Endothelial cell of umbilical vein (primary cell): ENCODE data around the gene MYOG. TPM values are rescaled to one million over a fixed set of nuclear protein-coding genes. Genes with fewer than 3 reads are reported as not detected.

Experiments used
- BruUV-seq: library from RNA; stranded (reverse); fragments of 400-500 nt; replicated peaks from 2 replicates; lab custom pipeline; 2021; lab: Mats Ljungman, UMichigan
- CTCF ChIA-PET: fragments of 300-600, 350-600 bp; sonication (Branson Sonifier 250); formaldehyde crosslinking; loops from one replicate; lab custom pipeline; 2021; ENCODE audit warnings: antibody characterized with exemption, inconsistent platforms; lab: Charles Lee
- POLR2A ChIA-PET: fragments of 300-600, 350-600 bp; sonication (Branson Sonifier 250); formaldehyde crosslinking; loops from one replicate; lab custom pipeline; 2021; ENCODE audit warnings: antibody characterized with exemption, inconsistent platforms; lab: Charles Lee
- DNase-seq: peaks from one replicate; pipeline ENCODE4 v3.0.0-alpha.2; 2011; ENCODE audit warnings: low read depth, low spot score
- FAIRE-seq: peaks from 2 replicates; lab custom pipeline; 2011; peaks lifted over from hg19 to GRCh38; lab: Jason Lieb, UNC
- H2AFZ ChIP-seq: 2 replicates; pipeline ENCODE4 v1.6.0; 2012; ENCODE audit warnings: low read depth, low read length, control low read depth, inconsistent platforms
- H3K27ac ChIP-seq: 2 replicates; pipeline ENCODE4 v1.5.1; 2011; ENCODE audit warnings: low read depth, mild to moderate bottlenecking, control low read depth, low read length, moderate library complexity; ENCODE audit not compliant: insufficient read depth
- H3K27me3 ChIP-seq, 2 experiments: 2 replicates each; pipeline versions ENCODE4 v1.6.0 to v1.6.1; 2011; ENCODE audit warnings: low read length in 2 of 2, mixed read lengths in 1 of 2; ENCODE audit not compliant: control insufficient read depth in 2 of 2, insufficient read depth in 2 of 2
- H3K36me3 ChIP-seq, 2 experiments: 2 replicates in 1 of 2; 3 replicates in 1 of 2; pipeline ENCODE4 v1.5.1; 2011; ENCODE audit warnings: low read length in 2 of 2, mild to moderate bottlenecking in 1 of 2, moderate library complexity in 1 of 2; ENCODE audit not compliant: control insufficient read depth in 2 of 2, insufficient read depth in 2 of 2; ENCODE audit errors: extremely low read depth in 1 of 2
- H3K4me1 ChIP-seq: 3 replicates; pipeline ENCODE4 v1.5.1; 2011; ENCODE audit warnings: mild to moderate bottlenecking, low read length; ENCODE audit not compliant: control insufficient read depth, insufficient read depth; ENCODE audit errors: extremely low read depth
- H3K4me2 ChIP-seq: 2 replicates; pipeline ENCODE4 v1.6.1; 2011; ENCODE audit warnings: low read length, control low read depth, mixed read lengths; ENCODE audit not compliant: insufficient read depth
- H3K4me3 ChIP-seq, 3 experiments: fragments of 200-600 bp in 1 of 3; sonication (generic), shearing (Covaris generic) in 1 of 3; replicated peaks in 1 of 3; 2 replicates each; pipeline ENCODE4 v1.5.1; 2011 to 2016; ENCODE audit warnings: control low read depth in 3 of 3, low read length in 3 of 3, mild to moderate bottlenecking in 2 of 3, inconsistent platforms in 1 of 3, low read depth in 1 of 3, moderate library complexity in 1 of 3; ENCODE audit not compliant: insufficient read depth in 1 of 3
- H3K79me2 ChIP-seq: 2 replicates; pipeline ENCODE4 v1.6.0; 2012; ENCODE audit warnings: low read length, inconsistent platforms; ENCODE audit not compliant: control insufficient read depth, insufficient read depth
- H3K9ac ChIP-seq: replicated peaks from 2 replicates; pipeline ENCODE3; 2011; ENCODE audit warnings: low read length, control low read depth; ENCODE audit not compliant: insufficient read depth; ENCODE audit errors: extremely low read depth
- H3K9me1 ChIP-seq: replicated peaks from 3 replicates; pipeline ENCODE4 v1.6.0; 2011; ENCODE audit warnings: mild to moderate bottlenecking, low read length; ENCODE audit not compliant: control insufficient read depth, insufficient read depth; ENCODE audit errors: extremely low read depth
- H3K9me3 ChIP-seq: replicated peaks from 2 replicates; pipeline ENCODE4 v1.5.1; 2012; ENCODE audit warnings: low read length, inconsistent platforms; ENCODE audit not compliant: control insufficient read depth, insufficient read depth
- H4K20me1 ChIP-seq: replicated peaks from 2 replicates; pipeline ENCODE3; 2011; ENCODE audit warnings: mild to moderate bottlenecking, low read length; ENCODE audit not compliant: control insufficient read depth, insufficient read depth; ENCODE audit errors: extremely low read depth
- EZH2 ChIP-seq: IDR thresholded peaks from 2 replicates; pipeline ENCODE4 v1.6.1; 2012; ENCODE audit warnings: borderline replicate concordance, low read depth, mild to moderate bottlenecking, moderate library complexity, low read length, inconsistent platforms; ENCODE audit not compliant: severe bottlenecking
- FOS ChIP-seq: IDR thresholded peaks from 2 replicates; pipeline ENCODE4 v1.6.1; 2011; ENCODE audit warnings: mild to moderate bottlenecking, low read length, moderate library complexity, borderline replicate concordance; ENCODE audit not compliant: insufficient read depth
- GATA2 ChIP-seq: IDR thresholded peaks from 2 replicates; pipeline ENCODE4 v1.7.0; 2011; ENCODE audit warnings: low read depth, mild to moderate bottlenecking, moderate library complexity, mixed read lengths, low read length; ENCODE audit not compliant: insufficient read length, insufficient read depth
- JUN ChIP-seq: IDR thresholded peaks from 2 replicates; pipeline ENCODE4 v1.6.1; 2011; ENCODE audit warnings: borderline replicate concordance, low read depth; ENCODE audit not compliant: insufficient read length, insufficient read depth
- MYC ChIP-seq: IDR thresholded peaks from one replicate; pipeline ENCODE4 v1.6.1; 2011; ENCODE audit warnings: mild to moderate bottlenecking, low read depth, low read length
- POLR2A ChIP-seq: IDR thresholded peaks from 2 replicates; pipeline ENCODE4 v1.6.1; 2012; ENCODE audit warnings: low read depth, mild to moderate bottlenecking, control low read depth, low read length
- POLR2AphosphoS5 ChIP-seq: IDR thresholded peaks from 2 replicates; pipeline ENCODE4 v1.6.1; 2012; ENCODE audit warnings: low read depth, mild to moderate bottlenecking, control low read depth, low read length, moderate library complexity; ENCODE audit not compliant: insufficient read depth
- dilution Hi-C: fragments of 300-500 bp; cut with MboI; formaldehyde crosslinking; loops from one replicate; pipeline ENCODE4 v1.15.0; 2019; ENCODE audit warnings: low sequenced_read_pairs; ENCODE audit not compliant: extremely low pct_ligation_motif_present
- intact Hi-C: fragments of 100-400 bp; cut with micrococcal nuclease; formaldehyde crosslinking; loops from one replicate; pipeline ENCODE4 v1.10.0; 2022
- polyA plus RNA-seq, 4 experiments: library from polyadenylated mRNA; depleted of rRNA in 3 of 4; stranded (reverse) in 3 of 4; unstranded in 1 of 4; fragments of >200 nt; gene quantifications; 2 replicates each; pipeline versions ENCODE4 v1.2.1 to v1.2.3, GENCODE V29; 2011 to 2012; ENCODE audit warnings: missing spikeins in 1 of 4
- total RNA-seq: library from RNA; stranded (reverse); gene quantifications from 2 replicates; pipeline ENCODE4 v1.2.3, GENCODE V29; 2021
- TF ChIP-seq, protein P1 (sequence below), 2 donors: IDR thresholded peaks; 1 replicate in 1 of 2; 2 replicates in 1 of 2; pipeline ENCODE4 v1.5.1; 2011; ENCODE audit warnings: low read length in 2 of 2, mild to moderate bottlenecking in 2 of 2, moderate library complexity in 2 of 2, control low read depth in 1 of 2, inconsistent platforms in 1 of 2, low read depth in 1 of 2; ENCODE audit not compliant: insufficient read depth in 1 of 2; ENCODE audit errors: extremely low read depth in 1 of 2
- TF ChIP-seq, protein P2 (sequence below): IDR thresholded peaks from 2 replicates; pipeline ENCODE4 v1.6.1; 2011; ENCODE audit not compliant: insufficient read depth, insufficient read length

The MYOG gene
- total and polyA plus RNA-seq, 2 donors (not counting 3 experiments of a cell fraction or from before 2014, with no cell fraction given) = not detected

DNA sequence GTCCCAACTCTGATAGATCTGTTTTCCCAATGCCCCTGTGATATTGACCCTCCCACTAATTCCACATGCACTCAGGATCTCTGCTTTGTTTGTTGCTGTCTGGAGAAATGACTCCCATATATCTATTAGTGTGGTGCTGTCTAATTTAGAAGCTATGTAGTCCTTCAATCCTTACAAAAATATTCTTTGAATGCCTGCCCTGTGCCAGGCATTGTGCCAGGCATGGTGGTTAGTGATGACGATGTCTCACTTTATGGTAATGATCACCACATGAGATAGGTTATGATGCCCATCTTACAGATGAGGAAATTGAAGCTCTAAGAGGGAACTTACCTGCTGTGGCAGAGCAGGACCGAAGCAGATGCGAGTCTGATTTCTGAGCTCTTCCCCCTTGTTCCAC is 12.9 kb downstream of the MYOG start:
- DNase-seq (no peak), FAIRE-seq (no peak)
- Histone ChIP-seq H3K9me3 (no peaks in the 10 kb centered on the region), H3K4me2 (no peak overlapping the region), H3K4me1 (no peaks in the 10 kb centered on the region), H3K79me2 (no peaks in the 10 kb centered on the region), H3K27me3 (peaks cover 45 to 51% of the 10 kb centered on the region in 2 experiments), H3K9ac (no peak overlapping the region), H3K27ac (no peak overlapping the region), H3K4me3 (no peak overlapping the region), H3K36me3 (no peaks in the 10 kb centered on the region), H3K9me1 (no peaks in the 10 kb centered on the region), H2AFZ (no peak overlapping the region), H4K20me1 (no peaks in the 10 kb centered on the region)
- ChIA-PET POLR2A (no interaction called here), CTCF (interaction anchor here (0.9 to 1.6 kb wide), 5 partner anchors 12 to 194 kb away, joined by 3 to 4 read pairs (median 4); no protein-coding TSS in a partner anchor)
- dilution Hi-C loops (no loop called here), intact Hi-C loops (no loop called here)
- BruUV-seq = no TSS peak
- TF ChIP-seq GATA2 (no peak), EZH2 (no peak), JUN (no peak), FOS (no peak), MYC (no peak), POLR2AphosphoS5 (no peak), POLR2A (no peak)
- TF ChIP-seq, protein P1, sequence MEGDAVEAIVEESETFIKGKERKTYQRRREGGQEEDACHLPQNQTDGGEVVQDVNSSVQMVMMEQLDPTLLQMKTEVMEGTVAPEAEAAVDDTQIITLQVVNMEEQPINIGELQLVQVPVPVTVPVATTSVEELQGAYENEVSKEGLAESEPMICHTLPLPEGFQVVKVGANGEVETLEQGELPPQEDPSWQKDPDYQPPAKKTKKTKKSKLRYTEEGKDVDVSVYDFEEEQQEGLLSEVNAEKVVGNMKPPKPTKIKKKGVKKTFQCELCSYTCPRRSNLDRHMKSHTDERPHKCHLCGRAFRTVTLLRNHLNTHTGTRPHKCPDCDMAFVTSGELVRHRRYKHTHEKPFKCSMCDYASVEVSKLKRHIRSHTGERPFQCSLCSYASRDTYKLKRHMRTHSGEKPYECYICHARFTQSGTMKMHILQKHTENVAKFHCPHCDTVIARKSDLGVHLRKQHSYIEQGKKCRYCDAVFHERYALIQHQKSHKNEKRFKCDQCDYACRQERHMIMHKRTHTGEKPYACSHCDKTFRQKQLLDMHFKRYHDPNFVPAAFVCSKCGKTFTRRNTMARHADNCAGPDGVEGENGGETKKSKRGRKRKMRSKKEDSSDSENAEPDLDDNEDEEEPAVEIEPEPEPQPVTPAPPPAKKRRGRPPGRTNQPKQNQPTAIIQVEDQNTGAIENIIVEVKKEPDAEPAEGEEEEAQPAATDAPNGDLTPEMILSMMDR (IDR thresholded peaks at IDR 0.05; ENCODE audit: extremely low read depth in 1 of 2, insufficient read depth in 1 of 2, low read depth in 1 of 2, low read length in 2 of 2) = no peak
- TF ChIP-seq, protein P2, sequence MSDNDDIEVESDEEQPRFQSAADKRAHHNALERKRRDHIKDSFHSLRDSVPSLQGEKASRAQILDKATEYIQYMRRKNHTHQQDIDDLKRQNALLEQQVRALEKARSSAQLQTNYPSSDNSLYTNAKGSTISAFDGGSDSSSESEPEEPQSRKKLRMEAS = no peak
